ENCODE results near the gene METRN. TPM values are rescaled to one million over a fixed set of nuclear protein-coding genes. Genes with fewer than 3 reads are reported as not detected.

The METRN gene
- total and polyA plus RNA-seq, 2 donors (not counting 1 experiment from before 2014, with no cell fraction given), result 6.9 to 10.4 TPM

DNA sequence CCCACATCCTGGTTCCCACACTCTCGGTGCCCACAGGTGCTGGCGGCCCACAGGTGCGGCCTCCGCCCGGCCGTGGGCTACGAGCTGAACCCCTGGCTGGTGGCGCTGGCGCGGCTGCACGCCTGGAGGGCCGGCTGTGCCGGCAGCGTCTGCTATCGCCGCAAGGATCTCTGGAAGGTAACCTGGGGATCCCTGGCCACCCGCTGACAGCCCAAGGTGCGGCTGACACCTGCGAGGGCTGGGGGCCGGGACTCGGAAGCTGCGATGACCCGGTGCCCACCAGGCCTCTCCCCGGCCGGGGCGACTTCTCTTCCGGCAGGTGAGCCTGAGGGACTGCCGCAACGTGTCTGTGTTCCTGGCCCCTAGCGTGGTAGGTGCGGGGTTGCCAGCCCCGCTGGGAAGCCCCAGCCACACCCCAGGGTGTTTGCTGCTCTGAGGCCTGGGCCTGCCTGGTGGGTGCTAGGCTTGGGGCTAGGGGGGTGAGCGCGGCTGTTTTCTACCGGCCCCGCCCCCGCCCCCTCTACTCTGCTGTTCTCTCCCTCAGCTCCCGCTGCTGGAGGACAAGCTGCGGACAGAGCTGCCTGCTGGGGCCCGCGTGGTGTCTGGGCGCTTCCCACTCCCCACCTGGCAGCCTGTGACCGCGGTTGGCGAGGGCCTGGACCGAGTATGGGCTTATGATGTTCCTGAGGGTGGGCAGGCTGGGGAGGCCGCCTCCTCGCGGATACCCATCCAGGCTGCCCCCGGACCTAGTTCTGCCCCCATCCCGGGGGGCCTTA lies 7.0 kb downstream of the METRN start:
- Histone ChIP-seq H3K27me3 (replicated peaks in 1 of 4; ENCODE audit: control extremely low read depth in 1 of 4, control insufficient read depth in 3 of 4, insufficient read depth in 4 of 4, low read length in 3 of 4) (no peaks in the 10 kb centered on the region), H3K27ac (ENCODE audit: low read length in 2 of 2) (peak overlapping the region in 1 of 2 donors; percentile 86), H3K4me3 (ENCODE audit: control extremely low read depth in 1 of 5, extremely low read depth in 1 of 5, insufficient read depth in 1 of 5, low read depth in 2 of 5, low read length in 4 of 5) (peak overlapping the region in 3 of 5 experiments; percentile 73 to 76 (median 74)), H3K9ac (ENCODE audit: low read length) (peak overlapping the region; percentile 77), H3K36me3 (replicated peaks in 1 of 2; ENCODE audit: control extremely low read depth in 1 of 2, control insufficient read depth in 1 of 2, extremely low read depth in 1 of 2, insufficient read depth in 2 of 2, low read length in 1 of 2) (no peaks in the 10 kb centered on the region), H3K4me1 (ENCODE audit: control insufficient read depth in 2 of 2, insufficient read depth in 2 of 2, low read length in 2 of 2) (peaks cover 22 to 39% of the 10 kb centered on the region in 2 donors), H3K4me2 (replicated peaks; ENCODE audit: low read depth, low read length, poor library complexity, severe bottlenecking) (peak overlapping the region; percentile 98), H3K79me2 (ENCODE audit: control insufficient read depth, insufficient read depth, low read length) (no peaks in the 10 kb centered on the region), H3K9me3 (ENCODE audit: control extremely low read depth in 1 of 3, control insufficient read depth in 2 of 3, insufficient read depth in 1 of 3, low read length in 2 of 3) (peaks cover 0 to 3% (median 0%) of the 10 kb centered on the region in 3 donors), H4K20me1 (ENCODE audit: control insufficient read depth, insufficient read depth, low read length, poor library complexity, severe bottlenecking) (peaks cover 23% of the 10 kb centered on the region), H2AFZ (ENCODE audit: insufficient read depth, low read depth, low read length, poor library complexity, severe bottlenecking) (peak overlapping the region; percentile 77)
- no peak for TF ChIP-seq EZH2 (IDR thresholded peaks at IDR 0.05; ENCODE audit: borderline replicate concordance, insufficient read depth, low read depth, low read length, poor library complexity, severe bottlenecking)
- TF ChIP-seq, protein P1, sequence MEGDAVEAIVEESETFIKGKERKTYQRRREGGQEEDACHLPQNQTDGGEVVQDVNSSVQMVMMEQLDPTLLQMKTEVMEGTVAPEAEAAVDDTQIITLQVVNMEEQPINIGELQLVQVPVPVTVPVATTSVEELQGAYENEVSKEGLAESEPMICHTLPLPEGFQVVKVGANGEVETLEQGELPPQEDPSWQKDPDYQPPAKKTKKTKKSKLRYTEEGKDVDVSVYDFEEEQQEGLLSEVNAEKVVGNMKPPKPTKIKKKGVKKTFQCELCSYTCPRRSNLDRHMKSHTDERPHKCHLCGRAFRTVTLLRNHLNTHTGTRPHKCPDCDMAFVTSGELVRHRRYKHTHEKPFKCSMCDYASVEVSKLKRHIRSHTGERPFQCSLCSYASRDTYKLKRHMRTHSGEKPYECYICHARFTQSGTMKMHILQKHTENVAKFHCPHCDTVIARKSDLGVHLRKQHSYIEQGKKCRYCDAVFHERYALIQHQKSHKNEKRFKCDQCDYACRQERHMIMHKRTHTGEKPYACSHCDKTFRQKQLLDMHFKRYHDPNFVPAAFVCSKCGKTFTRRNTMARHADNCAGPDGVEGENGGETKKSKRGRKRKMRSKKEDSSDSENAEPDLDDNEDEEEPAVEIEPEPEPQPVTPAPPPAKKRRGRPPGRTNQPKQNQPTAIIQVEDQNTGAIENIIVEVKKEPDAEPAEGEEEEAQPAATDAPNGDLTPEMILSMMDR (IDR thresholded peaks at IDR 0.05), result no peak
- H3K9me3 Mint-ChIP-seq (ENCODE audit: insufficient read depth), result no peaks in the 10 kb centered on the region
- H3K4me1 Mint-ChIP-seq, result peaks cover 26% of the 10 kb centered on the region
- peak overlapping the region; percentile 50 for H3K27ac Mint-ChIP-seq
- DNase-seq (no peak), ATAC-seq (ENCODE audit: low read depth) (no peak)
- intact Hi-C loops (cut with micrococcal nuclease), result loop anchor here (5.0 kb wide), 1 partner anchor 40 kb away; the partner anchor contains the start of genes JMJD8 and STUB1
- 73% methylated on average over 44 of the region's 51 CpGs for WGBS (ENCODE audit: insufficient coverage)
- CTCF ChIA-PET, result interaction anchor here (1.0 to 3.8 kb wide), 6 partner anchors 8 to 690 kb away, joined by 3 to 26 read pairs (median 6); partner anchors contain the start of gene CIAO3
- peak overlapping the region; percentile 68 for H3K4me3 Mint-ChIP-seq
- no peaks in the 10 kb centered on the region for H3K27me3 Mint-ChIP-seq
- POLR2A ChIA-PET, result interaction anchor here (1.0 to 1.9 kb wide), 2 partner anchors 14 to 32 kb away, joined by 4 to 5 read pairs; partner anchors contain the start of gene WDR24
